Bone marrow (tissue), 2 donors: ENCODE measurements around the gene PDE8A.

ENCODE experiments used
- DNase-seq, 2 donors: peaks; one replicate each; lab custom pipeline; 2025; lab: John Stamatoyannopoulos, UW

Gene PDE8A, protein sequence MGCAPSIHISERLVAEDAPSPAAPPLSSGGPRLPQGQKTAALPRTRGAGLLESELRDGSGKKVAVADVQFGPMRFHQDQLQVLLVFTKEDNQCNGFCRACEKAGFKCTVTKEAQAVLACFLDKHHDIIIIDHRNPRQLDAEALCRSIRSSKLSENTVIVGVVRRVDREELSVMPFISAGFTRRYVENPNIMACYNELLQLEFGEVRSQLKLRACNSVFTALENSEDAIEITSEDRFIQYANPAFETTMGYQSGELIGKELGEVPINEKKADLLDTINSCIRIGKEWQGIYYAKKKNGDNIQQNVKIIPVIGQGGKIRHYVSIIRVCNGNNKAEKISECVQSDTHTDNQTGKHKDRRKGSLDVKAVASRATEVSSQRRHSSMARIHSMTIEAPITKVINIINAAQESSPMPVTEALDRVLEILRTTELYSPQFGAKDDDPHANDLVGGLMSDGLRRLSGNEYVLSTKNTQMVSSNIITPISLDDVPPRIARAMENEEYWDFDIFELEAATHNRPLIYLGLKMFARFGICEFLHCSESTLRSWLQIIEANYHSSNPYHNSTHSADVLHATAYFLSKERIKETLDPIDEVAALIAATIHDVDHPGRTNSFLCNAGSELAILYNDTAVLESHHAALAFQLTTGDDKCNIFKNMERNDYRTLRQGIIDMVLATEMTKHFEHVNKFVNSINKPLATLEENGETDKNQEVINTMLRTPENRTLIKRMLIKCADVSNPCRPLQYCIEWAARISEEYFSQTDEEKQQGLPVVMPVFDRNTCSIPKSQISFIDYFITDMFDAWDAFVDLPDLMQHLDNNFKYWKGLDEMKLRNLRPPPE

DNA sequence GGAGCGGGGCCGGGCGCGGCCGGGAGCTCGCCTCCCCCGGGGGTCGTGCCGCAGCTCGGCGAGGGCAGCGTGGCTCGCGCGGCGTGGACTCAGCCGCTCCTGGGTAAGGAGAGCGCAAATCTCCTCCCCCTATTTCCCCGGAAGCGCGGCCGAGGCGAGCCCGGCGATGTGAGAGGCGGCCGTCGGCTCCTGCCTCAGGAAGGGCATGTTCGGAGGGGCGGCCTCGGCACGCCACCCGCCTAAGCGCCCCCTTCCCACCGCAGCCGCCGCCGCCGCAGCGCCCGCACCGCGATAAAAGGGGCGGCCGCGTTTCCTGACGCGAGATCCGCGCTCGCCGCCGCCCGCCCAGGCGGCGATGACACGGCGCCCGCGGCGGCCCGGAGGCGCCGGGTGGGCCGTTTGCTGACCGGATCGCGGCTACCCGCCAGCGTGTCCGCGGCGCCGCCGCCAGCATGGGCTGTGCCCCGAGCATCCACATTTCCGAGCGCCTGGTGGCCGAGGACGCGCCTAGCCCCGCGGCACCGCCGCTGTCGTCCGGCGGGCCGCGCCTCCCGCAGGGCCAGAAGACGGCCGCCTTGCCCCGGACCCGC, at the start of gene PDE8A:
TSS of gene PDE8A (plus strand) at position 146 of the 590 bp plus-strand sequence. CDS start at position 453, 307 bp downstream.
- peak in 1 of 2 donors; percentile 64 for DNase-seq

DNA sequence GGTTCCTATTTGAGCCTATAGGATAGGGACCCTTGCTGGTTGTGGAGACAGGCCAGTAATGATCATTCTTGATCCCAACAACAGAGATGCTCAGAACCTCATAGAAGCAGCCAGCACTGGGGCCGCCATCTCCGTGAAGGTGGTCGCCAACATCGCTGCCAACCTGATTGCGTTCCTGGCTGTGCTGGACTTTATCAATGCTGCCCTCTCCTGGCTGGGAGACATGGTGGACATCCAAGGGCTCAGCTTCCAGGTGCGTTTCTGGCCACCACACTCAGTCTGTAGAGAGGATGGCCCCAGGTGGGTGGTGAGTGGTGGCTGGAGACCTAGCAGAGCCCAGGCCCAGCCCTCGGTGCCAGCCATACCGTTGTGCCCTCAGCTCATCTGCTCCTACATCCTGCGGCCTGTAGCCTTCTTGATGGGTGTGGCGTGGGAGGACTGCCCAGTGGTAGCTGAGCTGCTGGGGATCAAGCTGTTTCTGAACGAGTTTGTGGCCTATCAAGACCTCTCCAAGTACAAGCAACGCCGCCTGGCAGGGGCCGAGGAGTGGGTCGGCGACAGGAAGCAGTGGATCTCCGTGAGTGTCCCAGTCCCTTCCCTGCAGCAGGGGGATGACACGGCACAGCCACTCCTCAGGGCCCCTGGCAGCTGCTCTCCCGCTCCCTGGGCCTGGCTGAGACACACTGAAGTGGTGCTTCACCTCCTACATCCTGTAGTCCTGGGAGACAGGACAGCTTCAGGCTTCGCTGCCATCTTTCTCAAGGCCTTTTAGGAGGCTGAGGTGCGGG, 46.5 kb upstream of the PDE8A start:
- DNase-seq: no peak

DNA sequence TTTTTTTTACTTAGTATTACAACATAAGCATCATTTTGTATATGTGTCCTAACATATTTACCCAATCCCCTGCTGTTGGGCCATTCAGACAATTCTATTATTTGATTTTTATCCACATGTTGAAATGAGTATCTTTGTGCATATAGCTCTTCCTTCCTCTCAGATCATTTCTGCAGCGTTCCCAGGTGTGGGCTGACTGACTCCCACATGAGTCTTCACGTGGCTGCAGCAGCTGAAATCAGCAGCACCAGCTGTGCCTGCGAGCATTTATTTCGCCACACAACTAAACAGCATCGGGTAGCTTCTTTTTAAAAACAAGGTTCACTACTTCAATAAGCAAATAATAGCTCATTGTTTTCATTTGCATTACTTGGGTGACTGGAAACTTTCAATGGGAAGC, 44.5 kb upstream of the PDE8A start:
- no peak for DNase-seq

DNA sequence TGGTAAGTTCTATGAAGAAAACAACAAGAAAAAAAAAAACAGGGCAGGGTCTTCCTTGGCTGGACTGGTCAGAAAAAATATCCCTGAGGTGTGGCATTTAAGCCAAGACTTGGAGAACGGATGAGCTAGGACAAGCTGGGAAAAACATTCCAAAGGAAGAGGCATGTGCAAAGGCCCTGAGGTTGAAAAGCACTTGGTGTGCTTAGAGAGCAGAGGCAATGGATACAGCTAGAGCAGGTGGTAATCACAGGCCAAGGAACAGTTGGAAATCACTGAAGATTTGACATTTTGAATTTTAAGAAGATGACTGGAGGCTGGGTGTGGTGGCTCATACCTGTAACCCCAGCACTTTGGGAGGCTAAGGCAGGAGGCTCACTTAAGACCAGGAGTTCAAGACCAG, 42.9 kb upstream of the PDE8A start:
- no peak for DNase-seq

DNA sequence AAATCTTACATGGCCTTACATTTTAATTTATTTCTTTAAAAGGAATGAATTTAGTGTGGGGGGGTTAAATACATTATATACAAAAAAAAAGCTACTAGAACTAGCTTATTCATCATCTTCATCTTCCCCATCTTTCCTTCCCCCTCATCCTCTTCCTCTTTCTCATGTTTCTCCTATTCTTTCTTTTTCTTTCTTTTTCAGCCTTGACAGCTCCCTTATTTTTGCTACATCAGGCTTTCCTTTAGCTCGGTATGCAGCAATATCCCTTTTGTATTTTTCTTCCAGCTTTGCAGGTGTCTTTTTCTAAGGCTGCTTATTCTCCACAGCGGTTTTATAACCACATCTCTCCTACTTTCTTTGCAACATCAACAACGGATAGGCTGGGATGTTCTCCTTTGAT, 41.3 kb upstream of the PDE8A start:
- no peak for DNase-seq

DNA sequence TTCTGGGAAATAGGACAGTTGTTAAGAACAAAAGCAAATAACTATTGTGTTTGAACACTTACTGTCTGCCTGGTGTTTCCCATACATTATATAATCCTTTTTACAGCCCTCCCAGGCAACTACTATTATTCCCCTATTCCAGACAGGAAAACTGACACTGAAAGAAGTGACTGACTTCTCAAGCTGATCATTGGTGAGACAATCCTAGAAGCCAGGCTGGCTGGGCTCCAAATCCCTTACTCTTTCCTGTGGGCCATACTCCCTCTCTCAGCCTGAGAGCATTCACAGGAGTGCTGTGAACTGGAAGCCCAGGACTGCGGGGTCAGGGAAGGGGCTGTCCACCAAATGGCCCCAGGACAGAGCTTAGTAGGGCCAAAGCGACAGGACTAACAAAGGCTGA, 39.2 kb upstream of the PDE8A start:
- no peak for DNase-seq

DNA sequence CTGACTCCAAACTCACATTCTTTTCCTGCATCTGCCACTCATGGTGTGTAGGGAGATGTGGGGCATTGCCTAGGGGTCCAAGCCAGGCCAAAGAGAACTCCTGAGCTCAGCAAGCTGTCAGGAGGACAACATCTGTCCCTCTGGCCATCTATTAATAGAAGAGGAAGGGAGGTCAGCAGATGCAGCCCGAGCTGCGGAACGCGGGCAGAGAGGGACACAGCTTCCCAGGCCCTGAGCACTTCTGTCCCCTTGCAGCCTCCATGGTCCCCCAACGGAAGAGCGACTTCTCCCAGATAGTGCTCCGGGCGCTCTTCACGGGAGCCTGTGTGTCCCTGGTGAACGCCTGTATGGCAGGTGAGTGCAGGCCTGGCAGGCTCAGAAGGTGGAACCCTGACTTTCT, 37.3 kb upstream of the PDE8A start:
- no peak for DNase-seq

DNA sequence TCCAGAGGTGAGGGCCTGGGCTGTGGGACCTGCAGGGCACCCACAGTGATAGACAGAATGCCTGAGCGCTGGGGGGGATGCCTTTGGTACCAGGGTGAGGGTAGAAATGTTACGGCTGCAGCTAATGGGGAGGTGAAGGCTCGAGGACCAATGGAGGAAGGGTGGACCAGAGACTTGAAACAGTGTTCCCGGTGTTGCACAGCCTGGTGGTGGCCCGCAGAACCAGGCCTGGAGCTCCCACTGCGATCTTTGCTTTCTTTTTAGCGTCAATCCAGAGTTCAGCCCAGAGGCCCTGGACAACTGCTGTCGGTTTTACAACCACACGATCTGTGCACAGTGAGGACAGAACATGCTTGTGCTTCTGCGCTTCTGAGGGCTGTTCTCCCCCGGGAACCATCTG, 36.8 kb upstream of the PDE8A start:
- no peak for DNase-seq

DNA sequence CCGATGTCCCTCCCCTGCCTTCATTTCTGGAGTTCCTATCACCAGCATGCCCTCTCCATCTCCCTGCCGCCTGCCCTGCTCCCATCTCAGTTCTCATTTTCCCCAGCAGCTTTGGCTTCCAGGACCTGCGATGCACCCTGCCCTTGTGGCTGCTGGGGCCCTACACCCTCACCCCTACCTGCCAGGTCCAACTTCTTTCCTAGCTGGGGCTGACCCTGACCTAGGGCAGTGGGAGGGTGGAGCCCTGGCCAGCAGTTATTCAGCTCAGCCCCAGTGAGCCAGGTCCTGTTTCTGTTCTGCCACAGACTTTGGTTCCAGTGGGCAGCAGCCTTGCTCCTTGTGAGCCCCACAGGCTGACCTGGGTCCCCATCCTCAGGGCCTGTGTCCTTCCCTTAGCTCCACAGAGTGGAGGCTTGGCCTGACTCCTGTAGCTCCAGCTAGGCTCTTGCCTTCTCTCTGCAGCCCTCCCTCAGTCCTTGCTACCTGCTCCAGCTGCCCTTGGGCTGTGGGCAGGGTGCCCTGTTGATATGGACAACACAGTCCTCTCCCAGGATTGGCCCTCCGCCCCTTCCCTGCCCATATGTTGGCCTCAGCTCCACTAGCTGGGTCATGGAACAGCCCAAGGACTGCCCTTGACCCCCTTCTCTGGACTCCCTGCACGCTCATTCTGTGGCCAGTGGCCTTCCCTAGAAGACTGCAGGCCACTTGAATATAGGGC, 34.7 kb upstream of the PDE8A start:
- no peak for DNase-seq

DNA sequence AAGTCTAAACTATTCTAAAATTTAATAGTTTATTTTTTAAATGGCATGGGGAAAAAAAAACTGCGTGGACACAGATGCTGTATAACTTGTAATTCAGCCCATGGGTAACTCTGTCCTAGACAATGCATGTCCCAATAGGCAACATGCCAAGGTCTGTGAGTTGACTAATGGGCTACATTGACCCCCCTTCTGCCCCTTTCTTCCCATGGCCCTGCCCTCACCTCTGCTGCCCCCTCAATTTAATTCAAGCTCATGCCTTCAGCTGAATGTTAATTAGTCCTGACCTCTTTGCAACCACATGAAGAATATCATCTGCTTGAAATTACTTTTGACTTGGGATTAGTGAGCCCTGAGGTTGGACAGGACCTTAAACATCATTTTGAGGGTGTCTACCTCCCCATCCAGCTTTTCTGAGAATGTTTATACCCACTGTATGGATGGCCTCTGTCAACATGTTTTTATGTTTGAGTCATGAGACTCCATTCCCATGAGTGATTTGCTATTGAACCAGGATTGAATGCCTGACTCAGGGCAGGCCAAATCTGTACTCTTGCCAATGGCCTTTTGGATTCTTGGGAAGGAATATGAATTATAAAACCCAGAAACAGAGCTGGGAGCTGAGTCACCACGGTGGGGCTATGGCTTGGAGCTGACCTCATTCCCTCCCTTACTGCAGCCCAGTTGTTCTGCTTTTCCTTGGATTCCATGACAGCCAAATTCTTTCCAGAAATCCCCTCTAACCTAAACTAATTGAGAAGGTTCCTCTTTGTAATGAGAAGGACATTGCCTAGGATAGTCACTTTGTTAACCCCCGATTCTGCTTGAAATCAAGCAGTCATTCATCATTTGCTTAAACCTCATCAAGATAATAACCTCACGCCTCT, 33.5 kb upstream of the PDE8A start:
- DNase-seq: no peak

DNA sequence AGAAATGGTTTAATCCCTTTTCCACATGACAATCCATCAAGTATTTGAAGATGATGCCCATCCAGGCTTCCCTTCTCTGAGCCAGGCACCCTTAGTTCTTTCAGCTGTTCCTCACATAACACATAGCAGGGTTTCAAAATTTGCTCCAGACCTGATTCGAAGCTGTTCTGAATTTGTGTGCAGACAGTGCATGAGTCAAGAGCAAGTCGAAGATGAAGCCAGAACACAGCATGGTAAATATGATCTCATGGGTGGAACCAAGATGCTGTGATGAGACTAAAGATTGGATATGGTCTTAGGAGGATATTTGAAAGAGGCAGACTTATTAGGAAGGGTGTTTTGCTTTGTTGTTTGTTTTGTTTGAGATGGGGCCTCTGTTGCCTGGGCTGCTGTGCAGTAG, 32.6 kb upstream of the PDE8A start:
- DNase-seq: no peak

DNA sequence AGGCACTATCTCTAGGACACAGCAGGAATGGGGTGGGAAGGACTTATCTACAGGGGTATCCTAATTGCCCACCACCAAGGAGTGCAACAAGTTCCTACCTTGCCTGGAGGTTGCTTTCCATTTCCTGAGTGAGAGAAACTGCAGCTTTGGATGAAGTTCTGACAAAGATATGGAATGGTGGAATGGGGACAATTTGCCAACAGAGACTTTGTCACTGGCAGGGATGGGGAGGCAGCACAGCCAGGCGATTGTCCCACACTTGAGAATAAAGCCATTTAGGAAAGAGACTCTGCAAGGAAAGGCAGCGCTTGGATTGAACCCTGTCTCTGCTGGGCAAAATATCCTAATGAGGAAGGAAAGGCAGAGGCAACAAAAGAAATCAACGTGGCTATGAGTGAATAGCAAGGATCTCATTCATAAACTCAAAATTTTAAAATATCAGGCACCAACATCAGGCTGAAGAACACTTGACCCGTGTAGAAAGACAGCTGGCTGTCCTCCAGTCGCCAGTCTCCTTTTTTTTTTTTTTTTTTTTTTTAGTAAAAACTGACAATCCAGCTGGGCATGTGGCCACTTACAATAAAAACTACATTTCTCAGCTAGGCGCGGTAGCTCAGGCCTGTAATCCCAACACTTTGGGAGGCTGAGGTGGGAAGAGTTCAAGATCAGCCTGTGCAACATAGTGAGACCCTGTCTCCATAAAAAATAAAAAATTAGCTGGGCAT, 31.6 kb upstream of the PDE8A start:
- DNase-seq: no peak

DNA sequence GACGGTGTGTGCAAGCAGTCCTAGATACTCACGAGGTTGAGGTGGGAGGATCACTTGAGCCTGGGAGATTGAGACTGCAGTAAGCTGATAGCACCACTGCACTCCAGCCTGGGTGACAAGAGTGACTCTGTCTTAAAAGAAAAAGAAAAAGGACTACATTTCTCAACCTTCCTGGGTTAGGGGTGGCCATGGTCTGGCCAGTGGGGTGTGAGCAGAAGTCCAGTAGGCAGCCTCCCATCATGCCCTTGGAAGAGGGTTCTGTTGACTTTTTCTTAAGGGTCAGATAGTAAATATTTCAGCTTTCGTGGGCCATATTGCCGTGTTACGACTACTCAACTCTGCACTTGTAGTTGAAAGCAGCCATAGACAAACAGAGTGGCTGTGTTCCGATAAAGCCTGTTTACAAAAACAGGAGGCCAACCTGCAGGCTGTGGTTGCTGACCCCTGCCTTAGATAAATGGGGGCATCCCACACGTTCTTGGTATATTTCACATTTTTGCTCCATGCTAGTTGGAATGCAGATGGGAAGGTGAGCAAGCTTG, 31.0 kb upstream of the PDE8A start:
- DNase-seq: no peak

DNA sequence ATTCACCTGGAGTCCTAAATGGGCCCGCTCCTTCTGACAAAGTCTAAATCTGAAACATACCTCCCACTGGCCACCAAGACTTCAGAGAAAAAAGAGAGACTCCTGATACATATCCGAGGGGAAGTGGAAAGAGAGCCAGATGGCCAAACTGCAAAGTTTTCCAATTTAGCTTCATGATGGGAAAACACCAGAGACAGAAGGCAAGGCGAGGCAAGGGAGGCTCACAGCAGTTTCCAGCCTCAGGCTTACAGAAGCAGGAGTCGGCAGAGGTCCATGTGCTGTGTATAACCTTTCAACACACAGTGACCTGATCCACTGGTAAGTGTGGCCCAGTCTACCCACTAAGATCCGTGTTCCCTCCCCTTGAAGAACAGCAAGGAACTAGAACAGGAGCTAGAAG, 29.9 kb upstream of the PDE8A start:
- DNase-seq: no peak

DNA sequence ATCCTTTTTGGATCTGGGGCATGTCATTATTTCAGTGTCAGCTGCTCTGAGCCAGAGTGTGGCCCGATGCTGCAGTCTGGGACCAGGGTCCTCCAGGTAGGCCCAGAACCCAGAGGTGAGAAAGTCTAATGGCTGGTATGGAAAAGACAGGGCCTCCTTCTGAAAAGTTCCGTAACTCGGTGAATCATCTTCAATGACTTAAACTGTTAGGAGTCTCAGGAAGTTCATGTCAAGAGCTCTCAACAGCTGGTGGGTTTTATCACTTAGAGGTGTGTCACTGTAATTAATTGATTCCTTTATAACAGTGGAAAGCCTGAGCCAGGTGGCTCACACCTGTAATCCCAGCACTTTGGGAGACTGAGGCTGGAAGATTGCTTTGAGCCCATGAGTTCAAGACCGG, 28.5 kb upstream of the PDE8A start:
- DNase-seq: no peak

DNA sequence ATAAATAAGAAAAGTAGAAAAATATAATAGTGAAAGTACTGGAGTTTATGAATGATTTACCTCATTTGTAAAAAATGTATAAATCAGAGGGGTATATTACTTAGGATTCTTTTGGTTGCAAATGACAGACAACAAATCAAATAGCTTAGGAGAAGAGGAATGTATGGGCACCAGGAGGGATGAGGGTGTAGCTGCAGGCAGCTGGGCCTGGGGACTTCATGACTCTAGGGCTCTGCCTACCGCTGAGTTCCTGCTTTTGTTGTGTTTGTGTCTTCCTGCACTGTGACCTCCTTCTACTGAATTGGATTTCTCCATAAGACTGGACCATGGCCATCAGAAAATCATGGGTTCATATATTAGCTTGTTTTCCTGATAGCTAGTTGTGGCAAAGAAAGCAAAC, 27.9 kb upstream of the PDE8A start:
- no peak for DNase-seq

DNA sequence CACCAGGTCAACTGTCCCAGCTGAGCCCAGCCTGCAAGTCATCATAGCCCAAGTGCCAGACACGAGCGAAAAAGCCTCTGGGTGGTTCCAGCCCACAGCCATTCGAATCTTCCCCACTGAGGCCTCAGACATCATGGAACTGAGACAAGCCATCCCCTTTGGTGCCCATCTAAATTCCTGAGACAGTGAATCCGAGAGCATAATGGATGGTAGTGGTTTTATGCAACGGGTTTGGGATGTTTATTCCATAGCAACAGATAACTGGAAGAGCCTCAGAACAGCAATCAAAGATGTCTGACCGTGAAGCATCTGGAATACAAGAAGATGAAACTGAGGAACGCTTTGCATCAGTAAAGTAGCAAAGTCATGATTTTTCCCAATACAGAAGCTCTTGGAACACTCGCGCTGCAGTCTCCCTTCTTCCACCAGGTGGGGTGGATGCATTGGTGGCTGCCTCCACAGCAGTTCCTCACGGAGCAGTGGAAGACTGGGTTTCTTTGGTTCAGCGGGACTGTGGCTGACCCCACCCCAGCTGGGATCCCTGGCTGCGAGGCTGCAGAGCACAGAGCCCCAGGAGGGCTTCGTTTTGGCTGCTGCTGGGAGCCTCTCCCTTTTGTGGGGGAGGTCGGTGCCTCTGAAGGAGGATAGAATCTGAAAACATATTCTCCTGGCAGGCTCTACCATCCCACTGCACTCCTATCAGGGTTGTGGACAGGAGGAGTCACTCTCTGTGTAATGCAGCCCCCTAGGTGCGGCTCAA, 26.4 kb upstream of the PDE8A start:
- peak in 1 of 2 donors; percentile 11 for DNase-seq

DNA sequence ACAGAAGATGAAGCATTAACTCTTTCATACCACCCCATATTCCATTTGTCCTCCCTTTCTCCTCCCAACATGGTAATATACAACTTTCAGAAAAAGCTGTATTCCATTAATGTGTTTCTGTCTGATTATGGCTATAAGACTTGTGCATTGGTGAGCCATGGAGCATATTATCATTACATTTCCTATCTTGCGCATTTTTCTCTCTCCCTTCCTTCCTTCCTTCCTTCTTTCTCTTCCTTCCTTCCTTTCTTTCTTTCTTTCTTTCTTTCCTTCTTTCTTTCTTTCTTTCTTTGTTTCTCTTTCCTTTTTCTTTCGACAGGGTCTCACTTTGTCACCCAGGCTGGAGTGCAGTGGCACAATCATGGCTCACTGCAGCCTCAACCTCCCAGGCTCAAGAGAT, 25.5 kb upstream of the PDE8A start:
- no peak for DNase-seq
